ENCODE results near the gene TSHZ2. TPM values are rescaled to one million over a fixed set of nuclear protein-coding genes. Genes with fewer than 3 reads are reported as not detected.

The TSHZ2 gene
- total RNA-seq, 4 donors from 2014 or later, result 28.6 to 40.1 (median 35.5) TPM

GRCh38 chr20:53402233-53403005 is 430.3 kb downstream of the TSHZ2 start:
- TF ChIP-seq CTCF (IDR thresholded peaks at IDR 0.05; ENCODE audit: low read depth), result no peak

GRCh38 chr20:53403029-53403428 is 430.9 kb downstream of the TSHZ2 start:
- TF ChIP-seq CTCF (IDR thresholded peaks at IDR 0.05; ENCODE audit: low read depth), result no peak

- TF ChIP-seq CTCF (IDR thresholded peaks at IDR 0.05; ENCODE audit: low read depth), result no peak
Measured at GRCh38 chr20:53405139-53405538, 433.0 kb downstream of the TSHZ2 start.

GRCh38 chr20:53406580-53406979 is 434.4 kb downstream of the TSHZ2 start:
- no peak for TF ChIP-seq CTCF (IDR thresholded peaks at IDR 0.05; ENCODE audit: low read depth)

- TF ChIP-seq CTCF (IDR thresholded peaks at IDR 0.05; ENCODE audit: low read depth), result no peak
Measured at GRCh38 chr20:53408691-53409446, 436.7 kb downstream of the TSHZ2 start.

- no peak for TF ChIP-seq CTCF (IDR thresholded peaks at IDR 0.05; ENCODE audit: low read depth)
Measured at GRCh38 chr20:53409447-53409717, 437.2 kb downstream of the TSHZ2 start.

- no peak for TF ChIP-seq CTCF (IDR thresholded peaks at IDR 0.05; ENCODE audit: low read depth)
Measured at GRCh38 chr20:53411129-53411528, 439.0 kb downstream of the TSHZ2 start.
